Tibial artery (tissue), 4 donors: ENCODE measurements around the gene C2CD4C.

Source experiments
- DNase-seq, 2 donors: peaks; one replicate each; pipeline ENCODE4 v3.0.0-alpha.2; 2019
- H3K27ac ChIP-seq, 2 donors: fragments of 200-600 bp; sonication (generic) in 1 of 2; 1 replicate in 1 of 2; 2 replicates in 1 of 2; pipeline ENCODE4 v1.5.1; 2018 to 2019; ENCODE audit warnings: mild to moderate bottlenecking in 1 of 2
- H3K27me3 ChIP-seq, 2 donors: fragments of 200-600 bp; sonication (generic) in 1 of 2; one replicate each; pipeline versions ENCODE4 v1.5.1 to v1.6.0; 2016 to 2019
- H3K36me3 ChIP-seq, 3 donors: fragments of 200-600 bp; sonication (generic) in 2 of 3; one replicate each; pipeline ENCODE4 v1.5.1; 2016 to 2019; ENCODE audit warnings: mild to moderate bottlenecking in 2 of 3
- H3K4me1 ChIP-seq, 4 donors: fragments of 200-600 bp; sonication (generic) in 2 of 4; 1 replicate in 3 of 4; 2 replicates in 1 of 4; pipeline ENCODE4 v1.5.1; 2016 to 2019
- H3K4me3 ChIP-seq, 2 donors: fragments of 200-600 bp; sonication (generic) in 1 of 2; 1 replicate in 1 of 2; 2 replicates in 1 of 2; pipeline ENCODE4 v1.5.1; 2018 to 2019; ENCODE audit warnings: mild to moderate bottlenecking in 2 of 2
- H3K9me3 ChIP-seq, 3 donors: fragments of 200-600 bp; sonication (generic) in 1 of 3; one replicate each; pipeline ENCODE4 v1.5.1; 2016 to 2019
- intact Hi-C: fragments of 100-400 bp; cut with DNase I; formaldehyde crosslinking; loops from one replicate; pipeline ENCODE4 v1.15.0; 2023; ENCODE audit warnings: low total_unique reads
- TF ChIP-seq, protein P1 (sequence below), 2 experiments: fragments of 200-600 bp in 1 of 2; fragments of 450-650 bp in 1 of 2; IDR thresholded peaks; one replicate each; pipeline ENCODE4 v1.5.1; 2017 to 2019; ENCODE audit warnings: antibody characterized with exemption in 2 of 2, mild to moderate bottlenecking in 1 of 2, moderate library complexity in 1 of 2

Gene C2CD4C

DNA sequence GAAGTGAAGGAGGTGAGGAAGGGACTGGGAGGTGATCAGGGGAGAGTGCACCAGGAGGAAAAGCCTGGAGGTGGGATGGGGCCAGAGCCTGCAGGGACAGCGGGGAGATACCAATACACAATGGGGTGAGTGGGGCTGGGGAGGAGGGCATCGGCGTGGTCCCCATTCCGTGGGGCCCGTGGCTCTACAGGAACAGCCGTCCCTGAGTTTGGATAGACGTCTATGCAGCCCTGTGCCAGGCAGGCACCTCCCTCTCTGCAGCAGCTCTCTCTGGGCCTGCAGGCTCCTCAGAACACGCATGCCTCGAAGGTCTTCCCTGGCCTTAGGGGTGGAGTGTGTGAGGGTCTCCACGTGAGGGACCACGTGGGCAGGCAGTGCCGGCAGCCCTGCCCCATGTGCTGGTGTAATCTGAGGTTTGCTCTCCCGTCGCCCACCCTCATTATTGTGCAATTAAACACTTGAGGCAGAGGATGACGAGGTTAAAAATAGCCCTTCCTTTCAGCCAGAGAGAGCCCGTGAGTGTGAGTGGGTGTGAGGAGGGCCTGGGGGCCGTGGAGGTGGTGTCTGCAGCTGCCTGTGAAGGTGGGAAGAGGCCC, 16.5 kb downstream of the C2CD4C start:
- no peaks in the 10 kb centered on the region for H3K9me3 ChIP-seq
- DNase-seq: no peak
- H3K36me3 ChIP-seq: no peaks in the 10 kb centered on the region
- intact Hi-C loops: no loop called here
- no peak overlapping the region for H3K27ac ChIP-seq
- H3K27me3 ChIP-seq: peaks cover 0 to 29% of the 10 kb centered on the region in 2 donors
- H3K4me1 ChIP-seq: no peaks in the 10 kb centered on the region
- no peak overlapping the region for H3K4me3 ChIP-seq
- TF ChIP-seq, protein P1, sequence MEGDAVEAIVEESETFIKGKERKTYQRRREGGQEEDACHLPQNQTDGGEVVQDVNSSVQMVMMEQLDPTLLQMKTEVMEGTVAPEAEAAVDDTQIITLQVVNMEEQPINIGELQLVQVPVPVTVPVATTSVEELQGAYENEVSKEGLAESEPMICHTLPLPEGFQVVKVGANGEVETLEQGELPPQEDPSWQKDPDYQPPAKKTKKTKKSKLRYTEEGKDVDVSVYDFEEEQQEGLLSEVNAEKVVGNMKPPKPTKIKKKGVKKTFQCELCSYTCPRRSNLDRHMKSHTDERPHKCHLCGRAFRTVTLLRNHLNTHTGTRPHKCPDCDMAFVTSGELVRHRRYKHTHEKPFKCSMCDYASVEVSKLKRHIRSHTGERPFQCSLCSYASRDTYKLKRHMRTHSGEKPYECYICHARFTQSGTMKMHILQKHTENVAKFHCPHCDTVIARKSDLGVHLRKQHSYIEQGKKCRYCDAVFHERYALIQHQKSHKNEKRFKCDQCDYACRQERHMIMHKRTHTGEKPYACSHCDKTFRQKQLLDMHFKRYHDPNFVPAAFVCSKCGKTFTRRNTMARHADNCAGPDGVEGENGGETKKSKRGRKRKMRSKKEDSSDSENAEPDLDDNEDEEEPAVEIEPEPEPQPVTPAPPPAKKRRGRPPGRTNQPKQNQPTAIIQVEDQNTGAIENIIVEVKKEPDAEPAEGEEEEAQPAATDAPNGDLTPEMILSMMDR (IDR thresholded peaks at IDR 0.05): no peak

DNA sequence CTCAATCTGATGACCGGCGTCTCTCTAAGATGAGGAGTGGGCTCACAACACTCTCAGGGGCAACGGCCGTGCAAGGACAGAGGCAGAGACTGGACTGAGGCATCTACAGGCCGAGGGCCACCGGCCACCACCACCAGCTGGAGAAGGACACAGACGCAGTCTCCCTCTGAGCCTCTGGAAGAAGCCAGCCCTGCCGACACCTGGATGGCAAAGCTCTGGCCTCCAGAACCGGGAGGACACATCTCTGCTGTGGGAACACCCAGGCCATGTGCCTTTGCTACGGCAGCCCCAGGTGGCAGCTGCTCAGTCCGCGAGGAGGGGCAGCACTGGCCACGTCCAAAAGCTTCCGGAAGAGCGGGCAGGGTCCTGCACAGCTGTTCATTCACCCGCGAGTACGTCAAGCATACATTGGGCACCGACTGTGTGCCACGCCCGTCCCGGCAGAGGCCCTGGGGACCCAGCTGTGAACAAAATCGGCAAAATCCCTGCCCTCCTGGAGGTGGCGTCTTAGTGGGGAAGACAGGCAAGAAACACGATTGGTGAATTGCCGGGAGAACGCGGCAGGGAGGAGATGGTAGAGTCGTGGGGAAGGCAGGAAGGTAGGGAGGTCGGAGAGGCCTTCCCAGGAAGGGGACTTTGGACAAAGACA, 17.1 kb downstream of the C2CD4C start:
- TF ChIP-seq, protein P1 (IDR thresholded peaks at IDR 0.05): no peak
- no peaks in the 10 kb centered on the region for H3K36me3 ChIP-seq
- peaks cover 0 to 29% of the 10 kb centered on the region in 2 donors for H3K27me3 ChIP-seq
- DNase-seq: no peak
- H3K4me1 ChIP-seq: no peaks in the 10 kb centered on the region
- no peak overlapping the region for H3K4me3 ChIP-seq
- intact Hi-C loops: no loop called here
- H3K27ac ChIP-seq: no peak overlapping the region
- H3K9me3 ChIP-seq: no peaks in the 10 kb centered on the region

DNA sequence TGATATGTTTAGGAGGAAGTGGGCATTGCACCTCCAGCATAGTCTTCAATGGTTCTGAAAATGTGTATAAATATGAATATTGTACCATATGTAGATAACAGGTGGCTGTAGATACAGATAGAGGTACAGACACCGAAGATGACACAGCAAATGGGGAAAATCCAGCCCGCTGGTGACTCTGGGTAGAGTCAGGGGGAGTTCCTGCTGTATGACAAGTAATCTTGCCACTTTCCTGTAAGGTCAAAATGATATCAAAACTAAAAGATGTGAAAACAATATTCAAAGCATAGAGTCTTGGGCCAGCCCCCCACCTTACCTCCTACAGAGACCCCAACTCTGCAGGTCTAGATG, 17.8 kb downstream of the C2CD4C start:
- H3K27ac ChIP-seq: no peak overlapping the region
- no peaks in the 10 kb centered on the region for H3K9me3 ChIP-seq
- TF ChIP-seq, protein P1 (IDR thresholded peaks at IDR 0.05): no peak
- no peak for DNase-seq
- no peaks in the 10 kb centered on the region for H3K4me1 ChIP-seq
- peaks cover 0 to 29% of the 10 kb centered on the region in 2 donors for H3K27me3 ChIP-seq
- intact Hi-C loops: no loop called here
- H3K4me3 ChIP-seq: no peak overlapping the region
- H3K36me3 ChIP-seq: no peaks in the 10 kb centered on the region

DNA sequence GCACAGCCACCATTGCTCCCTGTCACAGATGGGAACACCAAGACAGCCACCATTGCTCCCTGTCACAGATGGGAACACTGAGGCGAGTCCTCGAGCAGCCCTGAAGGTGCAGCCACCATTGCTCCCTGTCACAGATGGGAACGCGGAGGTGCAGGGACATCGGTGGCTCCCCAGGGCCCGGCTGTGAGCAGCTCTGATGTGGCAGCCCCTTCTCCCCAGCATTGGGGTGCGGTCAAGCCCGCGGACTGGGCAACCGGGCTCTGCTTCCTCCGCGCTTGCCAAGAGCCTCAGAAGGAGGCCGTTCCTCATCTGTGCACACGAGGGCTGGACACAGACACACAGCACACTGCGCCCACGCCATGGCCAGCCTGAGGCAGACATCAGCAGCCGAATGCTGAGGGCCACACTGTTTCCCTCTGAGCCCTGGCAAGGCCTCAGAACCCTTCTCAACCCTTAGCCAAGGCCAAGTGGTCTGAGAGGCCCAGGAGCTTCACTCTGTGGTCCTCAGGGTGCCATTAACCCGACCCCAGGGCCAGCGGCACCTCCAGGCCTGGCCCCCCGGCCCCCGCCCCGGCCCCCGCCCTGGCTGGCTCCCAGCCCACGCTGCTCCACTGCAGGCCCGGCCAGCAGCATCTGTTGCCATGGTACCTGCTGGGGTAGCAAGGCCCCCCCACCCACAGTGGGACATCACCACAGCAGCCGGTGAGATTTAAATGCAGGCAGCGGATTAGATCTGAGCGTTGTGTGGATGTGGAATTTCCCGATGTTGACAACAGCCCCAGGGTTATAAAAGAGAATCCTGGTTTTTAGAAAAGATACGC, 18.4 kb downstream of the C2CD4C start:
- DNase-seq: no peak
- Histone ChIP-seq H3K27ac (no peak overlapping the region), H3K36me3 (no peaks in the 10 kb centered on the region), H3K27me3 (peaks cover 0 to 29% of the 10 kb centered on the region in 2 donors), H3K4me3 (no peak overlapping the region), H3K9me3 (no peaks in the 10 kb centered on the region), H3K4me1 (no peaks in the 10 kb centered on the region)
- TF ChIP-seq, protein P1 (IDR thresholded peaks at IDR 0.05): no peak
- intact Hi-C loops: no loop called here

DNA sequence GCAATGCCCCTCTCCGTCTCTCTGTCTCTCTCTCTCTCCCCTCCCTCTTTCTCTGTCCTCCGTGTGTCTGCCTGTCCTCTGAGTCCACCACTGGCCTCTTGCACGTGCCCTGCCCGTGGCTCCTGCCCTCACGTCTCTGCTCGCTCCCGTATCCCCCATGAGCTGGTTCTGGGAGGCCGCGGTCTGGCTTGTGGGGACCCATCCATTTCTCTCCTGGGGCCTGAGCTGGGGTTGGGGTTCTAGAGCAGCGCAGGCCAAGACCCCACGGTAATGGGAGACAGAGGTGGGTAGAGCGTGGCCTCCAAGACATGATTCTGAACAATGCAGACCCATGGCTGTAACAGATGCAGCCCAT, 19.0 kb downstream of the C2CD4C start:
- peaks cover 0 to 29% of the 10 kb centered on the region in 2 donors for H3K27me3 ChIP-seq
- intact Hi-C loops: no loop called here
- H3K36me3 ChIP-seq: no peaks in the 10 kb centered on the region
- no peak for DNase-seq
- H3K4me3 ChIP-seq: no peak overlapping the region
- H3K9me3 ChIP-seq: no peaks in the 10 kb centered on the region
- H3K4me1 ChIP-seq: no peaks in the 10 kb centered on the region
- no peak overlapping the region for H3K27ac ChIP-seq
- TF ChIP-seq, protein P1 (IDR thresholded peaks at IDR 0.05): no peak
